RWPE1 (cell line): ENCODE measurements around the gene LHX5.

ENCODE experiments used
- CTCF ChIA-PET: fragments of 350-600 bp; sonication (Branson Sonifier 250); formaldehyde crosslinking; extraction: SDS; loops from one replicate; lab custom pipeline; 2021; lab: Yijun Ruan, JAX
- POLR2A ChIA-PET: fragments of 400-600 bp; formaldehyde crosslinking; extraction: SDS; loops from one replicate; lab custom pipeline; 2020; ENCODE audit warnings: antibody characterized with exemption; ENCODE audit not compliant: low non-redundant PET; lab: Yijun Ruan, JAX
- DNase-seq: peaks from one replicate; pipeline ENCODE4 v3.0.0; 2012; ENCODE audit warnings: low spot score
- H3K27ac ChIP-seq: fragments of 450-650 bp; 2 replicates; pipeline ENCODE4 v1.5.1; 2017
- TF ChIP-seq, protein P1 (sequence below): fragments of 450-650 bp; conservative IDR thresholded peaks from 2 replicates; pipeline ENCODE4 v1.5.1; 2017; ENCODE audit warnings: low read depth, mild to moderate bottlenecking

LHX5 gene

DNA sequence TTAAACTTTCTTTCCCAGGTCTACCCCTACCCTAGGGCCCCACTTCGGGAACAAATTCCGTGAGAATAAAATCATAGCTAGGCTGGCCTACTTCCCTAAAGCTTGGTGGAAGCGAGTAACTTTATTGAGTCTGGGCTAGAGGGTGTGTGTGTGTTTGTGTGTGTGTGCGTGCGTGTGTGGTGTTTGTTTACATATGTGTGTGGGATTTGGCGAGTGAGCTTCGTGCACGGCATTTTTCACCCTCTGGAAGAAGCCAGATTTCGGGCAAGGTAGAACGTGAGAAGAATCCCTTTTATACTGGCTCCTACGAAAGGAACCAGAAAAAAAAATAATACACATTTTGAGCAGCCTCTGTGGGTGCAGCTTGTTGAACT, 7.5 kb upstream of the LHX5 start:
- TF ChIP-seq, protein P1, sequence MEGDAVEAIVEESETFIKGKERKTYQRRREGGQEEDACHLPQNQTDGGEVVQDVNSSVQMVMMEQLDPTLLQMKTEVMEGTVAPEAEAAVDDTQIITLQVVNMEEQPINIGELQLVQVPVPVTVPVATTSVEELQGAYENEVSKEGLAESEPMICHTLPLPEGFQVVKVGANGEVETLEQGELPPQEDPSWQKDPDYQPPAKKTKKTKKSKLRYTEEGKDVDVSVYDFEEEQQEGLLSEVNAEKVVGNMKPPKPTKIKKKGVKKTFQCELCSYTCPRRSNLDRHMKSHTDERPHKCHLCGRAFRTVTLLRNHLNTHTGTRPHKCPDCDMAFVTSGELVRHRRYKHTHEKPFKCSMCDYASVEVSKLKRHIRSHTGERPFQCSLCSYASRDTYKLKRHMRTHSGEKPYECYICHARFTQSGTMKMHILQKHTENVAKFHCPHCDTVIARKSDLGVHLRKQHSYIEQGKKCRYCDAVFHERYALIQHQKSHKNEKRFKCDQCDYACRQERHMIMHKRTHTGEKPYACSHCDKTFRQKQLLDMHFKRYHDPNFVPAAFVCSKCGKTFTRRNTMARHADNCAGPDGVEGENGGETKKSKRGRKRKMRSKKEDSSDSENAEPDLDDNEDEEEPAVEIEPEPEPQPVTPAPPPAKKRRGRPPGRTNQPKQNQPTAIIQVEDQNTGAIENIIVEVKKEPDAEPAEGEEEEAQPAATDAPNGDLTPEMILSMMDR, result no peak
- no peak for DNase-seq
- no peak overlapping the region for H3K27ac ChIP-seq
- POLR2A ChIA-PET, result no interaction called here
- CTCF ChIA-PET, result interaction anchor here (0.6 kb wide), 1 partner anchor 687 kb away, joined by 3 read pairs; no protein-coding TSS in a partner anchor

DNA sequence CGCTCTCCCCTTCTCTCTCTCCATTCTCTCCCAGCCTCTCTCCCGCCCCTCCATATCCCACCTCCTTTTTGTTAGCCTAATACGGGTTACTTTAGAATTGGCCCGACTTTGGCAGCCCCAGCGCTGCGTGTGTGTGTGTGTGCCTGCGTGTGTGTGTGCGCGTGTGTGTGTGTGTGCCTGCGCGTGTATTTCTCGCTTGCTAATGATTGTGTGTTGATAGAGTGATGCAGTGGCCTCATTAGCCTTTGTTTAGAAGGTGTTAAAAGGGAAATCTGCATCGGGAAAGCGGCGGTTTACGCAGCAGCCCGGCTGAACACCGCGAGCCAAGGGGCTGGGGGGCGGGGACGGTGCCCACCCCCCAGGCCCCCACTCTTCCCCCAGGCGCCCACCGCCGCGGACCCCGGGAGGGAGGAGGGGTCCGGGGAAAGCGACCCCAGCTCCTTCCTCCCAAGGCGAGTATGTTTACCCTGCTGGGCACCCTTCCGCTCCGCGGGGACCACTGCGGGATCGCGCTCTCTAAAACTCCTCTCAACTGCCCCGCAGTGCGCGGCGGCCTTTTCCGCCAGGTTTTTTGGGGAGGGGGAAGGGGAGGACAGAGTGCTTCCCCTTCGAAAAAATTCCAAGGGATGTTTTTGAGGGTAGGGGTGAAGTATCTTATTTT, 6.8 kb upstream of the LHX5 start:
- TF ChIP-seq, protein P1, result no peak
- CTCF ChIA-PET, result no interaction called here
- DNase-seq, result no peak
- H3K27ac ChIP-seq, result no peak overlapping the region
- POLR2A ChIA-PET, result no interaction called here

DNA sequence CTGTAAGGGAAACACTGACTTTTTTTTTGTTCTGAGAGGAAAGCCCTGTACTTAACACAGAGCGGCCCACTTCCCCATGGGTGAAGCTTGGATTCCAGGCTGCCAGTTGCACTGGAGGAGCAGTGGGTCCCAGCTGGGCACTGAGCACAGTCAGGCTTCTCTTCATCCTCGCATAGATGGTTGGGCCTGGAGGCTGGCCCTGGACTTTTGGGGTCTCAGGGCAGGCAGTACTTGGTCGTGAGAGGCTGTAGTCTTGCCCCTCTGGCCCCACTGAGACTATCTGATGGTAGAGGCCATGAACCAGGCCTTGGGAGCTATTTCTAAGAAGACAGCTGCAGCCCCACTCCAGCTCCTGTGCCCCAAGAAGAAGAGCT, 6.2 kb upstream of the LHX5 start:
- TF ChIP-seq, protein P1, result no peak
- H3K27ac ChIP-seq, result no peak overlapping the region
- no peak for DNase-seq
- ChIA-PET CTCF (no interaction called here), POLR2A (no interaction called here)

DNA sequence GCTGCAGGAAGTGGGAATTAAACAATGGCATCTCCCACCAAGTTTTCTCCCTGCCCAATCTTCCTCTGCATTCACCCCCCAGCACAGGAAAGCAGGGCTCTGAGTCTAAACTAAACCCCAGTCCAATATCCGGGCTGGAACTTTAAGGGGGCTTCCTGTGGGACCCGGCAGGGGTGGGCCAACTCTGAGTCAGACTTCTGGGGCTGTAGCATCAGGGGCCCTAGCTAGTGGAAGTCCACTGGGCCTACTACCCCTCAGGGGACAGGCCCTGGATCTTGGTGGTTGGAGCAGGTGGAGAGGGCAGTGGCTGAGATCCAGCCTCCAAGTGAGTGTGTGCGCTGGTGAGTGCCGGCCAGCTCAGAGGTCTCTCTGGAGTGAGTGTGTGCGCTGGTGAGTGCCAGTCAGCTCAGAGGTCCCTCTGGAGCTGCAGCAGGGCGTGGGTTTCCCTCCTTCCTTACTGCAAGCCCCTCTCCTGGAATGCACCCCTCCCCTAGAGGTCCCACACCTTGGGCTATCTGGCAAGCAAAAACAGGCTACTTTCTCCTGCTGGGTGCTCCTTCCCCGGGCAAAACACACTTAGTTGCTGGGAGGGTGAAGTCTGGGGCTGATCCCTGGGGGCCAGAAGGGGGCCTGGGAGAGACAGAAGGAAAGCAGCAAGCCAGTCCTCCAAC, 5.6 kb upstream of the LHX5 start:
- no peak for DNase-seq
- ChIA-PET CTCF (interaction anchor here (0.6 kb wide), 1 partner anchor 35 kb away, joined by 3 read pairs; no protein-coding TSS in a partner anchor), POLR2A (no interaction called here)
- TF ChIP-seq, protein P1, result no peak
- no peak overlapping the region for H3K27ac ChIP-seq

DNA sequence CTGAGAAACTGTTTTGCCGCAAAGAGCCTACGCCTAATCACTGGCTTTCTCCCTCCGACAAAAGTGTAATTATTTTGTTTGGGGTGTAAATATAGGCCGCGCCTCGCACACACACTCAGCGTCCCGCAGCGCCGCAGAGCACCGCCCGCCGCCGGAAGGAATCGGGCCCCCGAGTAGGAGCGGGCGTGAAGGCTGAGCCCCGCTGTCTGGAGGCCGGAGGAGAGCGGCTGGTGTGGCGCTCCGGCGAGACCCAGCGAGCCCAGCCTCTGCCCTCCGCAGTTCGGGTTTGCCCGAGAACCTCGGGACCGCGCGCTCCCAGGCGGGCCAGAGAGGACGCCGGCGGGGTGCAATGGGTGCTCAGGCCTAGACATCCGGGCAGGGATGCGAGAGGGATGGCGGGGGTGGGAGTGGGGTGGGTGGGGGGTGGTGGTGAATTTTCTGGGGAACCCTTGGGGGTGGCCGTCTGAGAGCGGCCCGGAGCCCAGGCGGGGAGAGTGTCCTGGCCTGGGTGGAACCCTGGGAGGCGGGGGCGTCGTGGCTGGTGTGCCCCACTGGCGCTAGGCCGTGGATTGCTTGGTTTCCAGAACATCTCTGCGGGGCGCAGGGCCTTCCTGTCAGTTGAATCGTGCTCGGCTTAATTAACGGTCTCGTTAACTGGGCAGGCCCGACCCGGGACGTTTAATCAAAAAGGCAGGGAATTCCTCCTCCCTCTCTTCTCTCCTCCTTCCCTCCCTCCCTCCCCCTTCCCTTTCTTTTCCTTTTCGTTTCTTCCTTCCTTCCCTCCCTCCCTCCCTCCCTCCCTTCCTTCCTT, 4.7 kb upstream of the LHX5 start:
- DNase-seq, result no peak
- POLR2A ChIA-PET, result no interaction called here
- no peak overlapping the region for H3K27ac ChIP-seq
- CTCF ChIA-PET, result interaction anchor here (0.6 to 1.6 kb wide), 2 partner anchors 14 to 118 kb away, joined by 4 to 6 read pairs; no protein-coding TSS in a partner anchor
- TF ChIP-seq, protein P1, result no peak

DNA sequence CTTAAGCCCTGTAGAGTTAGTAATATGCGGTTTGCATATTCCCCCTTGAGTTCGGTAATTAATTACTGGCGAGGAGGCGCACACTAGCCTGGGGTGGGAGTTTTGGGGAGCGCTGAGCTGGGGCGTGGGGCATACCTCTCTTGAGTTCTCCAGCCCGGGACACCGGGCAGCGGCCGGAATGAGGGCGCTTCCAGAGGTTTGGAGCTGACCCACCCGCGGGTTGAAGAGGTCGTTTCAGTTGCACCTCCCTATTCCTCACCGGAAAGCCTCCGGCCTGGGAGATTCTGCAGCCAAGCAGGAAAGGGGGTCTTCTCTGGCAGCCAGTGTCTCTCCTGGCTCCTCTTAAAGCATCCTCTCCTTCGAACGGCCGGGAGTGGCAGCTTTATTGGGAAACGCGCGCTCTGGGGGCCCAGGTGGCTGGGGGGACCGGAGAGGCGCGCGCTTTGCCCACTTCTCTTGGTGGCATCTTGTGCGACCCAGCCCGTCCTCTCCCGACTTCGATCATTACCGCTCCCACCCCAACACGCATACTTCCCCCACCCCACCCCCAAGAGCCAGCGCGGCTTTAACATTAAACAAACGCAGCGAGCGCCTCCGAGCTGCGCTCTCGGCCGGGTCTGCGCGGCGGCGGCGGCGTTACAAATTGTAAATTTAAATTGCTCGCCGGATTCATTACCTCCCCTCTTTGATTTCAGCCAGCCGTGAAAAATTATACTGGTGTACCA, 3.9 kb upstream of the LHX5 start:
- no peak for DNase-seq
- TF ChIP-seq, protein P1, result no peak
- ChIA-PET POLR2A (no interaction called here), CTCF (interaction anchor here (0.6 to 1.6 kb wide), 2 partner anchors 13 to 119 kb away, joined by 4 to 6 read pairs; no protein-coding TSS in a partner anchor)
- no peak overlapping the region for H3K27ac ChIP-seq
